GM19025 (cell line): ENCODE data around the gene CLNS1A.
A peak's percentile ranks its signal among the peaks of the same experiment; 100 is the strongest.
"Not testable (repeated sequence)": the region's sequence is repeated elsewhere in the genome, so short reads cannot be mapped to it uniquely, and the experiment has no call there.

Source experiments
- ATAC-seq: cut with Tn5 transposase; IDR thresholded peaks from one replicate; pipeline ENCODE4 v1.9.1; 2021; ENCODE audit warnings: mild to moderate bottlenecking, low read depth, moderate library complexity; ENCODE audit not compliant: unreplicated experiment

Gene CLNS1A

GRCh38 chr11:77630157-77630710 is 7.4 kb downstream of the CLNS1A start:
- no peak for ATAC-seq

- no peak for ATAC-seq
Observed at GRCh38 chr11:77619576-77620198, 17.9 kb downstream of the CLNS1A start.

- ATAC-seq, result no peak
Observed at GRCh38 chr11:77617892-77618291, 19.7 kb downstream of the CLNS1A start.

GRCh38 chr11:77611921-77612320 is 25.7 kb downstream of the CLNS1A start:
- ATAC-seq, result no peak

- ATAC-seq, result no peak
Observed at GRCh38 chr11:77609234-77609633, 28.4 kb downstream of the CLNS1A start.

- ATAC-seq, result no peak
Observed at GRCh38 chr11:77604281-77604680, 33.3 kb downstream of the CLNS1A start.

GRCh38 chr11:77602381-77603088 is 35.1 kb downstream of the CLNS1A start:
- no peak for ATAC-seq

GRCh38 chr11:77598195-77598594 is 39.4 kb downstream of the CLNS1A start:
- no peak for ATAC-seq

GRCh38 chr11:77596626-77597025 is 41.0 kb downstream of the CLNS1A start:
- ATAC-seq, result no peak

GRCh38 chr11:77593883-77594282 is 43.7 kb downstream of the CLNS1A start:
- no peak for ATAC-seq

- ATAC-seq, result no peak
Observed at GRCh38 chr11:77592727-77593126, 44.9 kb downstream of the CLNS1A start.

GRCh38 chr11:77590194-77590782 is 47.3 kb downstream of the CLNS1A start:
- no peak for ATAC-seq

GRCh38 chr11:77589521-77590193 is 47.9 kb downstream of the CLNS1A start, which contains the start of gene AQP11:
Gene AQP11 (plus strand): TSS chr11:77589953. CDS start chr11:77589993, 40 bp downstream.
- ATAC-seq, result peak; percentile 90

- ATAC-seq, result peak; percentile 4
Observed at GRCh38 chr11:77589181-77589520, 48.4 kb downstream of the CLNS1A start.

GRCh38 chr11:77580712-77581337 is 56.8 kb downstream of the CLNS1A start:
- no peak for ATAC-seq

- not testable (repeated sequence) for ATAC-seq
Observed at GRCh38 chr11:77575428-77575827, 62.2 kb downstream of the CLNS1A start.

- ATAC-seq, result not testable (repeated sequence)
Observed at GRCh38 chr11:77570896-77571295, 66.7 kb downstream of the CLNS1A start.

- no peak for ATAC-seq
Observed at GRCh38 chr11:77569676-77570070, 67.9 kb downstream of the CLNS1A start.

- no peak for ATAC-seq
Observed at GRCh38 chr11:77568916-77569675, 68.5 kb downstream of the CLNS1A start.

- ATAC-seq, result no peak
Observed at GRCh38 chr11:77568306-77568705, 69.3 kb downstream of the CLNS1A start.
